HG02943 (cell line): ENCODE data around the gene PPP1CA.
A peak's percentile ranks its signal among the peaks of the same experiment; 100 is the strongest.
"Not testable (repeated sequence)": the region's sequence is repeated elsewhere in the genome, so short reads cannot be mapped to it uniquely, and the experiment has no call there.

Experiments used
- ATAC-seq: cut with Tn5 transposase; IDR thresholded peaks from one replicate; pipeline ENCODE4 v1.9.1; 2021; ENCODE audit warnings: mild to moderate bottlenecking, low read depth, moderate library complexity; ENCODE audit not compliant: unreplicated experiment

The PPP1CA gene

GRCh38 chr11:67435031-67435726 is 33.5 kb upstream of the PPP1CA start:
- no peak for ATAC-seq

- no peak for ATAC-seq
These were observed 32.8 kb upstream of the PPP1CA start for GRCh38 chr11:67434395-67434881.

- no peak for ATAC-seq
These were observed 32.1 kb upstream of the PPP1CA start for GRCh38 chr11:67433536-67434394.

- ATAC-seq: no peak
These were observed 31.1 kb upstream of the PPP1CA start for GRCh38 chr11:67432655-67433349.

- no peak for ATAC-seq
These were observed 29.9 kb upstream of the PPP1CA start for GRCh38 chr11:67431346-67432249.

GRCh38 chr11:67429722-67430121 is 28.1 kb upstream of the PPP1CA start:
- no peak for ATAC-seq

- ATAC-seq: no peak
These were observed 27.5 kb upstream of the PPP1CA start for GRCh38 chr11:67429038-67429668.

GRCh38 chr11:67428052-67429001 is 26.7 kb upstream of the PPP1CA start, which contains the start of gene RPS6KB2:
Gene RPS6KB2, plus strand, starts transcription at chr11:67428494. Its CDS starts 52 bp downstream, at chr11:67428546.
- peak; percentile 70 for ATAC-seq

- not testable (repeated sequence) for ATAC-seq
These were observed 25.8 kb upstream of the PPP1CA start for GRCh38 chr11:67427364-67427859.

GRCh38 chr11:67423891-67424613 is 22.4 kb upstream of the PPP1CA start:
- ATAC-seq: no peak

- no peak for ATAC-seq
These were observed 21.8 kb upstream of the PPP1CA start for GRCh38 chr11:67423466-67423865.

GRCh38 chr11:67422891-67423290 is 21.2 kb upstream of the PPP1CA start:
- no peak for ATAC-seq

GRCh38 chr11:67421430-67422031 is 19.9 kb upstream of the PPP1CA start:
- no peak for ATAC-seq

- ATAC-seq: no peak
These were observed 19.2 kb upstream of the PPP1CA start for GRCh38 chr11:67420646-67421429.

- no peak for ATAC-seq
These were observed 18.5 kb upstream of the PPP1CA start for GRCh38 chr11:67420147-67420645.
